Fibroblast of lung (primary cell): ENCODE measurements around the gene BATF.

ENCODE experiments used
- CTCF ChIP-seq, 2 donors: IDR thresholded peaks in 1 of 2; conservative IDR thresholded peaks in 1 of 2; 1 replicate in 1 of 2; 2 replicates in 1 of 2; pipeline ENCODE4 v1.5.1; 2011 to 2012; ENCODE audit warnings: low read length in 2 of 2, control low read depth in 1 of 2, inconsistent platforms in 1 of 2, low read depth in 1 of 2, mild to moderate bottlenecking in 1 of 2
- EZH2 ChIP-seq: IDR thresholded peaks from 2 replicates; pipeline ENCODE4 v1.5.1; 2012; ENCODE audit warnings: low read length, control low read depth, mild to moderate bottlenecking; ENCODE audit errors: missing control alignments

GRCh38 chr14:75595226-75595625 lies 73.0 kb downstream of the BATF start:
- no peak for TF ChIP-seq CTCF (conservative IDR thresholded peaks at IDR 0.05 in 1 of 2, IDR thresholded peaks at IDR 0.05 in 1 of 2; ENCODE audit: low read depth in 1 of 2, low read length in 2 of 2)
- TF ChIP-seq EZH2: no peak
